K562 (cell line): ENCODE measurements around the gene PHF20. TPM values are rescaled to one million over a fixed set of nuclear protein-coding genes. Genes with fewer than 3 reads are reported as not detected.

Experiments
- ARID2 ChIP-seq: fragments of 450-650 bp; IDR thresholded peaks from 2 replicates; pipeline ENCODE4 v1.6.1; 2017; ENCODE audit warnings: antibody characterized with exemption, mild to moderate bottlenecking
- E2F5 ChIP-seq: sonication (generic); formaldehyde crosslinking; IDR thresholded peaks from 2 replicates; pipeline ENCODE4 v1.8.0; 2022; ENCODE audit warnings: mild to moderate bottlenecking, missing genetic modification reagents
- ETV5 ChIP-seq: sonication (generic); formaldehyde crosslinking; IDR thresholded peaks from 2 replicates; pipeline ENCODE4 v1.4.0; 2020; ENCODE audit warnings: low read depth, mild to moderate bottlenecking, missing genetic modification reagents
- HES1 ChIP-seq: fragments of 450-650 bp; IDR thresholded peaks from 2 replicates; pipeline ENCODE4 v1.6.1; 2016; ENCODE audit warnings: low read depth, mild to moderate bottlenecking, moderate library complexity
- HMGN3 ChIP-seq: IDR thresholded peaks from 2 replicates; pipeline ENCODE4 v1.6.1; 2011; ENCODE audit warnings: borderline replicate concordance, low read depth, mild to moderate bottlenecking, mixed read lengths, low read length; ENCODE audit not compliant: insufficient read length; ENCODE audit errors: extremely low read depth
- MTA3 ChIP-seq: fragments of 450-650 bp; formaldehyde crosslinking; IDR thresholded peaks from 2 replicates; pipeline ENCODE4 v1.6.1; 2017; ENCODE audit warnings: mild to moderate bottlenecking, borderline replicate concordance
- NBN ChIP-seq: fragments of 450-650 bp; IDR thresholded peaks from 2 replicates; pipeline ENCODE4 v1.6.1; 2016; ENCODE audit warnings: low read depth, mild to moderate bottlenecking
- PHB ChIP-seq: fragments of 250-450 bp; sonication (Bioruptor Pico); IDR thresholded peaks from 2 replicates; pipeline ENCODE4 v1.5.0; 2021
- PHF8 ChIP-seq: fragments of 200-600 bp; sonication (generic); IDR thresholded peaks from 2 replicates; pipeline ENCODE4 v1.6.1; 2012; ENCODE audit warnings: mixed run types, mild to moderate bottlenecking, inconsistent platforms, low read length, moderate library complexity, borderline replicate concordance
- POLR3G ChIP-seq: IDR thresholded peaks from 2 replicates; pipeline ENCODE4 v1.6.1; 2011; ENCODE audit not compliant: insufficient read length, insufficient replicate concordance; ENCODE audit errors: extremely low read depth
- RB1 ChIP-seq: fragments of 450-650 bp; IDR thresholded peaks from 2 replicates; pipeline ENCODE4 v1.6.1; 2017; ENCODE audit warnings: low read depth, mild to moderate bottlenecking
- RBM34 ChIP-seq: fragments of 200-400 bp; formaldehyde crosslinking; IDR thresholded peaks from 2 replicates; pipeline ENCODE4 v1.6.1; 2018; ENCODE audit warnings: low read length, borderline replicate concordance; ENCODE audit not compliant: insufficient read depth
- SMAD4 ChIP-seq: fragments of 250-450 bp; sonication (Bioruptor Pico); conservative IDR thresholded peaks from 2 replicates; pipeline ENCODE4 v1.8.0; 2021; ENCODE audit warnings: inconsistent platforms, mild to moderate bottlenecking, moderate library complexity
- SRSF7 ChIP-seq: fragments of 200-400 bp; formaldehyde crosslinking; optimal IDR thresholded peaks from 2 replicates; pipeline ENCODE3; 2017; ENCODE audit warnings: mild to moderate bottlenecking, low read depth, low read length
- USF2 ChIP-seq: sonication (generic); formaldehyde crosslinking; IDR thresholded peaks from 2 replicates; pipeline ENCODE4 v1.5.0; 2020; ENCODE audit warnings: missing genetic modification reagents
- ZNF253 ChIP-seq: fragments of 250-450 bp; sonication (Bioruptor Pico); conservative IDR thresholded peaks from 2 replicates; pipeline ENCODE4 v1.6.1; 2021; ENCODE audit warnings: mild to moderate bottlenecking
- ZNF695 ChIP-seq: fragments of 450-650 bp; formaldehyde crosslinking; IDR thresholded peaks from 2 replicates; pipeline ENCODE4 v1.4.0; 2020; ENCODE audit warnings: mild to moderate bottlenecking, moderate library complexity
- polyA plus RNA-seq, 8 experiments: library from polyadenylated mRNA; depleted of rRNA in 4 of 8; stranded (reverse) in 5 of 8; unstranded in 3 of 8; fragments of >200 nt; fragmentation: Nextera tagmentation in 2 of 8; fragmentation: Illumina TruSeq in 1 of 8; extraction: Ambion mirVana in 2 of 8; extraction: Trizol in 1 of 8; gene quantifications; 2 replicates each; pipeline versions ENCODE4 v1.2.1 to v1.2.3, GENCODE V29; 2011 to 2014; ENCODE audit warnings: inconsistent platforms in 1 of 8, missing spikeins in 1 of 8
- total RNA-seq, 7 experiments: library from RNA; depleted of rRNA in 6 of 7; stranded (reverse); fragments of >200 nt in 6 of 7; fragmentation: Illumina TruSeq in 2 of 7; extraction: Trizol in 2 of 7; gene quantifications; 2 replicates each; pipeline versions ENCODE4 v1.2.1 to v1.2.3, GENCODE V29; 2011 to 2021; ENCODE audit warnings: low replicate concordance in 1 of 7
- TF ChIP-seq, protein P1 (sequence below): fragments of 250-450 bp; sonication (Bioruptor Pico); IDR thresholded peaks from 2 replicates; pipeline ENCODE4 v1.8.0; 2021; ENCODE audit warnings: mild to moderate bottlenecking, moderate library complexity
- TF ChIP-seq, protein P2 (sequence below): fragments of 250-450 bp; sonication (Bioruptor Pico); IDR thresholded peaks from 2 replicates; pipeline ENCODE4 v1.8.0; 2022; ENCODE audit warnings: moderate library complexity, mild to moderate bottlenecking, inconsistent platforms
- TF ChIP-seq, protein P3 (sequence below): fragments of 450-650 bp; formaldehyde crosslinking; conservative IDR thresholded peaks from 2 replicates; pipeline ENCODE4 v1.4.0; 2022; ENCODE audit warnings: mild to moderate bottlenecking, missing genetic modification characterization

The PHF20 gene
- total and polyA plus RNA-seq, 9 of the 15 experiments (the other 6 are each of a cell fraction or from before 2014, with no cell fraction given), result 49.9 to 196 (median 70.7) TPM

GRCh38 chr20:35954200-35954906, 182.5 kb downstream of the PHF20 start, which contains the start of gene SCAND1 (continued):
- peak; percentile 62; the same call in 1 of the 2 replicates for TF ChIP-seq SMAD4
- TF ChIP-seq HMGN3, result peak; percentile 40
- TF ChIP-seq RB1, result peak; percentile 96
- no peak for TF ChIP-seq ZNF253 (CRISPR knock-in tag)
- TF ChIP-seq, protein P1, sequence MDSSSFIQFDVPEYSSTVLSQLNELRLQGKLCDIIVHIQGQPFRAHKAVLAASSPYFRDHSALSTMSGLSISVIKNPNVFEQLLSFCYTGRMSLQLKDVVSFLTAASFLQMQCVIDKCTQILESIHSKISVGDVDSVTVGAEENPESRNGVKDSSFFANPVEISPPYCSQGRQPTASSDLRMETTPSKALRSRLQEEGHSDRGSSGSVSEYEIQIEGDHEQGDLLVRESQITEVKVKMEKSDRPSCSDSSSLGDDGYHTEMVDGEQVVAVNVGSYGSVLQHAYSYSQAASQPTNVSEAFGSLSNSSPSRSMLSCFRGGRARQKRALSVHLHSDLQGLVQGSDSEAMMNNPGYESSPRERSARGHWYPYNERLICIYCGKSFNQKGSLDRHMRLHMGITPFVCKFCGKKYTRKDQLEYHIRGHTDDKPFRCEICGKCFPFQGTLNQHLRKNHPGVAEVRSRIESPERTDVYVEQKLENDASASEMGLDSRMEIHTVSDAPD, result no peak
- no peak for TF ChIP-seq USF2 (CRISPR knock-in tag)
- no peak for TF ChIP-seq ARID2
- peak; percentile 95 for TF ChIP-seq MTA3
- TF ChIP-seq SRSF7, result no peak
- 0 out of 2 replicates have a peak, but pooled peaks have one; percentile 11 for TF ChIP-seq PHB (CRISPR knock-in tag)
- TF ChIP-seq E2F5, result peak; percentile 81; the same call in 1 of the 2 replicates
- TF ChIP-seq ETV5 (CRISPR knock-in tag), result peak; percentile 89
- TF ChIP-seq RBM34, result no peak
- peak; percentile 88 for TF ChIP-seq PHF8
- no peak for TF ChIP-seq POLR3G
- 0 out of 2 replicates have a peak, but pooled peaks have one; percentile 11 for TF ChIP-seq HES1
- TF ChIP-seq ZNF695, result no peak
- TF ChIP-seq, protein P2, sequence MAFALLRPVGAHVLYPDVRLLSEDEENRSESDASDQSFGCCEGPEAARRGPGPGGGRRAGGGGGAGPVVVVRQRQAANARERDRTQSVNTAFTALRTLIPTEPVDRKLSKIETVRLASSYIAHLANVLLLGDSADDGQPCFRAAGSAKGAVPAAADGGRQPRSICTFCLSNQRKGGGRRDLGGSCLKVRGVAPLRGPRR (CRISPR knock-in tag), result no peak
- peak; percentile 95 for TF ChIP-seq NBN
- TF ChIP-seq, protein P3, sequence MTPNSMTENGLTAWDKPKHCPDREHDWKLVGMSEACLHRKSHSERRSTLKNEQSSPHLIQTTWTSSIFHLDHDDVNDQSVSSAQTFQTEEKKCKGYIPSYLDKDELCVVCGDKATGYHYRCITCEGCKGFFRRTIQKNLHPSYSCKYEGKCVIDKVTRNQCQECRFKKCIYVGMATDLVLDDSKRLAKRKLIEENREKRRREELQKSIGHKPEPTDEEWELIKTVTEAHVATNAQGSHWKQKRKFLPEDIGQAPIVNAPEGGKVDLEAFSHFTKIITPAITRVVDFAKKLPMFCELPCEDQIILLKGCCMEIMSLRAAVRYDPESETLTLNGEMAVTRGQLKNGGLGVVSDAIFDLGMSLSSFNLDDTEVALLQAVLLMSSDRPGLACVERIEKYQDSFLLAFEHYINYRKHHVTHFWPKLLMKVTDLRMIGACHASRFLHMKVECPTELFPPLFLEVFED (CRISPR knock-in tag), result peak; percentile 58; the same call in 1 of the 2 replicates
